Activated CD4-positive, alpha-beta T cell treated with anti-CD3 and anti-CD28 coated beads for 24 hours (primary cell): Measurements from ENCODE around the gene MLXIPL.
"Not testable (repeated sequence)": the region's sequence is repeated elsewhere in the genome, so short reads cannot be mapped to it uniquely, and the experiment has no call there.

Source experiments
- DNase-seq, 2 donors: peaks; one replicate each; pipeline ENCODE4 v3.0.0-alpha.2; 2020; ENCODE audit warnings: low read depth in 2 of 2

The MLXIPL gene

DNA sequence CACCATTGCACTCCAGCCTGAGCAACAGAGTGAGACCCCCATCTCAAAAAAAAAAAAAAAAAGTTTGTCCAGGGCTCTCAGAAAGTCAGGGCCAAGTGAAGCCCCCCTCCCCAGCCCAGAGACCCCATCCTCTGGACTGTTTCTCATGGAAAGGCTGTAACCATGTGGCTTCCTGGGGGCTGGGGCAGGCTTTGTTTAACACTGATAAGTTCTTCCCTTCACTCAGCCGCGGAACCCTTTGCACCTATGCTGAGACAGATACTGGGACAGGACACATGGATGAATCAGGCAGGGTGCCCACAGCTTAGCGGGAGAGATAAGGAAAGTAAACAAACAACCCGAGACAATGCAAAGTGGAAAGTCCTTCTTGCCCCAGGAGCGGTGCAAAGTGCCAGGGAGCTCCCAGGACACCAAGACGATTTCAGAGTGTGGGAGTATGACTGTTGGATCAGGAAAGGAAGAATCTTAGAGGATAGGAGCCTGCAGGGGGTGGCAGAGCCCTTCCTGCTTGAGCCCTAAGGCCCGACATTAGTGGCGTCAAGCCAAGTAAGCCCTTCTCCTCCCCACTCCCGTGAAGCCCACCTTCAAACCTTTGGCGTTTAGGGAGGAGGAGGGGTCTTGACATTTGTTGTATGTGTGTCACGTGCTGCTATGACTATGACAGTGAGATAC is 11.6 kb downstream of the MLXIPL start:
- no peak for DNase-seq

DNA sequence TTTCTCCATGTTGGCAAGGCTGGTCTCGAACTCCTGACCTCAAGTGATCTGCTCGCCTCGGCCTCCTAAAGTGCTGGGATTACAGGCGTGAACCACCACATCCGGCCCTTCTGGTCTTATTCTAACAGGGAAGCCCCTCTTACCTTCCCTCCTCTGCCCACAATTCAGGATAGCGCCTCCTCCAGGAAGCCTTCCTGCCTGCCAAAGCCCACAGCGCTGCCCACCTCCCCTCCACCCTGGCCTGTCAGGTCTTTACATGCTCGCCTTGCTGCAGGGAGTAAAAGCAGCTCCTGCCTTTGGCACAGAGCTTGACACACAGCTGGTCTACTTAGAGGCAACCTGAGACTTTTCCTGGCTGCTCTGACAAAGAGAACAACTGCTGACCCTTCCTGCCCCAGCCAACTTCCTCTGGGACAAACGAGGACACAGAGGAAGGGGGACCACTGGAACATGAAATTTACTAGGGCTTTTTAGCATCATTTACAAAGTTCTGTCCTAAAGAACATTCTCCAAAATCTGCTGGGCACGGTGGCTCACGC is 13.2 kb downstream of the MLXIPL start:
- DNase-seq, result no peak

- DNase-seq, result no peak
These were observed 14.2 kb downstream of the MLXIPL start for GRCh38 chr7:73610105-73610504.

- DNase-seq, result not testable (repeated sequence)
These were observed 16.7 kb downstream of the MLXIPL start for GRCh38 chr7:73607692-73607983.

GRCh38 chr7:73606801-73607691 is 17.3 kb downstream of the MLXIPL start:
- DNase-seq, result peak; percentile 54 to 58

- DNase-seq, result no peak
These were observed 18.6 kb downstream of the MLXIPL start for GRCh38 chr7:73605601-73606220.

- DNase-seq, result no peak
These were observed 21.3 kb downstream of the MLXIPL start for GRCh38 chr7:73602721-73603651.

- DNase-seq, result no peak
These were observed 24.4 kb downstream of the MLXIPL start for GRCh38 chr7:73599916-73600315.

DNA sequence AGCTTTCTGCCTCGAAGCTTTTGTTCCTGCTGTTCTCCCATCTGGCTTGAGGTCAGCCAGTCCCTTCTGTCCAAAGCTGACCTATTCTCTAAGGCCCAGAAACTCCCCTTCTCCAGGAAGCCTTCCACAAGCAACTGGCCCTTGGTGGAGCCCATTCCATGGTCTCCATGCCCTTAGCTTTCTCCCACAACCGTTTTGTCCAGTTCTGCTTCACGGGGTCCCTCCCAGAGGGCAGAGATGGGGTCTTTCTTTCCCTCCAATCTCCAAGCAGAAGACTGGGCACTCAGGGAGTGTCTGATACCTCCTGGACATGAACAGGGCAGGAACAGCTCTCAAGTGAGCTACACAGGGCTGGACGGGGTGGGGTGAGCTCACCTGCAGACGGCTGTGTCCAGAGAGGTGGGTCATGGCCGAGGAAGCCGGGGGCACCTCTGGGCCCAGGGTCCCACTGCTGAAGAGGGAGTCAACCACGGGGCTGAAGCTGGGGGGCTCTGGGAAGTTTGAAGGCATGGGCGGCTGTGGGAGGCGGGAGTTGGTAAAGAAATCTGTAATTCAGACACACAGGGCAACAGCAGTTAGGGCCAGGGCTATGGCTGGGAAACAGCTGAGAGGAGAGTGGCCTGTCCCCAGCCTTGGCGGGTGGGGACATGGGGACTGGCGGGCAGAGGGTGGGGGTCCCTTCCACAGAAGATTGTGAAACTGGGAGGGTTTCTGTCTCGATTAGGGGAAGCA is 25.0 kb downstream of the MLXIPL start:
- DNase-seq, result no peak

DNA sequence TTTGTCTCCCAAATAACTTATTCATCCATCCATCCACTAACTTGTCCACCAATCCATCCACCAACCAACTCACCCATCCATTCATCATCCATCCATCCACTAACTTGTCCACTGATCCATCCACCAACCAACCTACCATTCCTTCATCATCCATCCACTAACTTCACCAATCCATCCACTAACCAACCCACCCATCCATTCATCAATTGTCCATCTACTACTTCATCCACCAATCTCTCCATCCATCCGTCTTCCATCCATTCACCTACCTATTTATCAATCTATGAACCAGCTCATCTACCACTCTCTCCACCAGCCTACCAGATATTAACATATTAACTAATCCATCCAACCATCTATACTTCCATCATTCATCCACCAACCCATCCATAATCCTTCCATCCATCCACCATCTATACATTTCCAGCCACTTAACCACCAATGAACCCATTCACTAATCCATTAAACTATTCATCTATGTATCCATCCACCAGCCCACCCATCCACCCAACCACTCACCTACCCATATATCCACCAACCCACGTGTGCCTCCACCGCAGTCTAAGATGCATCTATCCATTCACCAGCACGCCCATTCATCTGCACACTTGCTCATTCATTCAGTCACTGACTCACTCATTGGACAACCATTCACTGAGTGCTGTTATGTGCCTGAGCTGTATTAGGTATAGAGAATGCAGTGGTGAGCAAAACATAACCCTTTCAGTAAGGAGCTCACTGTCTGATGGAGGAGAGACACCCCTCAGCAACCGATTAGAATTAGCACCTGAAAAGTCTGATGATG is 26.1 kb downstream of the MLXIPL start:
- DNase-seq, result no peak

- no peak for DNase-seq
These were observed 27.9 kb downstream of the MLXIPL start for GRCh38 chr7:73596191-73597065.

- DNase-seq, result no peak
These were observed 29.0 kb downstream of the MLXIPL start for GRCh38 chr7:73595358-73595757.

GRCh38 chr7:73593207-73594045 is 30.9 kb downstream of the MLXIPL start:
- no peak for DNase-seq

GRCh38 chr7:73586911-73587310 is 37.4 kb downstream of the MLXIPL start:
- DNase-seq, result no peak

DNA sequence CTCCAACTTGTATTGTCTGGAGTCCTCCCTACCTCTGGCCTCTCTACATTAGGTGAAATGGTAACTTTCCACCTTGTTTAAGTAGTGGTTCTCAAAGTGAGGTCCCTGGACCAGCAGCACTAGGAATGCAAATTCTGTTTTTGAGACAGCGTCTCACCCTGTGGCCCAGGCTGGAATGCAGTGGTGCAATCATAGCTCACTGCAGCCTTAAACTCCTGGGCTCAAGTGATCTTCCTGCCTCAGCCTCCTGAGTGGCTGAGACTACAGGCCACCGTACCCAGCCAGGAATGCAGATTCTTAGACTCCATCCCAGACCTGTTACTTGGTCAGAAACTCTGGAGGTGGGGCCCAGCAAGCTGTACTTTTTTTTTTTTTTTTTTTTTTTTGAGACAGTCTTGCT is 39.1 kb downstream of the MLXIPL start:
- no peak for DNase-seq

DNA sequence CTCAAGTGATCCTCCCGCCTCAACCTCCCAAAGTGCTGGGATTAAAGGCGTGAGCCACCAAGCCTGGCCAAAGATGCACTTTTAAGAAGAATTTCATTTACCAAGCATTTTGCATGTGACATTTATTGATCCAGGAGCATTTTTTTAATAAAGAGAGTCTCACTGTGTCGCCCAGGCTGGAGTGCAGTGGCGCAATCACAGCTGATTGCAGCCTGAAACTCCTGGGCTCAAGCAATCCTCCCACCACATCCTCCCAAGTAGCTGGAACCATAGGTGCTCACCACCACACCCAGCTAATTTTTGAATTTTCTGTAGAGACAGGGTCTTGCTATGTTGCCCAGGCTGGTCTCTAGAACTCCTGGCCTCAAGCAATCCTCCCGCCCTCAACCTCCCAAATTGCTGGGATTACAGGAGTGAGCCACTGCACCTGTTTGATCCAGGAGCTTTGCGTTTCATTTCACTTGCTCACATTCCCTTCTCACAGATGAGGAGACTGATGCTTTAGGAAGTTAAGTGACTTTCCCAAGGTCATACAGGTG is 41.6 kb downstream of the MLXIPL start:
- no peak for DNase-seq

DNA sequence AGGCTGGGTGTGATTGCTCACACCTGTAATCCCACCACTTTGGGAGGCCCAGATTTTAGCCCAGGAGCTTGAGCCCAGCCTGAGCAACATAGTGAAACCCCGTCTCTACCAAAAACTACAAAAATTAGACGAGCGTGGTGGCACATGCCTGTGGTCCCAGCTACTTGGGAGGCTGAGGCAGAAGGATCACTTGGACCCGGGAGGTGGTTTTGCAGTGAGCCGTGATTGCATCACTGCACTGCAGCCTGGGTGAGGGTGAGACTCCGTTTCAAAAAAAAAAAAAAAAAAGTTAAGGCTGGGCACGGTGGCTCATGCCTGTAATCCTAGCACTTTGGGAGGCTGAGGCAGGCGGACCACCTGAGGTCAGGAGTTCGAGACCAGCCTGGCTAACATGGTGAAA is 43.3 kb downstream of the MLXIPL start:
- DNase-seq, result not testable (repeated sequence)
